ENCODE measurements around the gene SFXN1.

SFXN1 gene

DNA sequence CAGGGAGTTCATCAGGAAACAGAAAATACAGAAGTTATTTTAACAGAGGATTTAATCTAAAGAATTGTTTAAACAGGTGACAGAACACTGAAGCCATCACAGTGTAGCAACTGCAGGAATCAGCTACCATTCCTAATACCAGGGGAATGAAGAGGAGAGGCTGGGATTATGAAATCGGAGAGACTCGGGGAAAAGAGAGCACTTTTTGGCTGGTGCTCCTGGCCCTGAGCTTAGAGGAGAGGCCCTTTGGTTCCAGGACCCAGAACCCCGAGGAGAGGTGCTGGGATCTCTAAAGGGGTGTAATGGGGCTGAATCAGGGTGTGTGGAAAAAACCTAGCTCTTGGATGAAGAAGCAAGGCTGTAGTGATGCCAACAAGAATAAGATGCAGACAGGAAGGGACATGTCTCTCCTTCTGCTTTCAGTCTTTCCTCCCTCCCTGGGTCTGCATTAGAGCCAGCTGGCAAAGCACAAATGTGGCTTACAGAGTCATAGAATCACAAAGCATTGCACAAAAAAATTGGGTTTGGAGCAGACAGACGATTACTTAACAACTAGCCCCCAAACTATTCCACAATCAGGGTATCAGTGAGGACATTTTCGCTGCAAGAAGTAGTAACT is 11.6 kb upstream of the SFXN1 start:
- no peak for DNase-seq

DNA sequence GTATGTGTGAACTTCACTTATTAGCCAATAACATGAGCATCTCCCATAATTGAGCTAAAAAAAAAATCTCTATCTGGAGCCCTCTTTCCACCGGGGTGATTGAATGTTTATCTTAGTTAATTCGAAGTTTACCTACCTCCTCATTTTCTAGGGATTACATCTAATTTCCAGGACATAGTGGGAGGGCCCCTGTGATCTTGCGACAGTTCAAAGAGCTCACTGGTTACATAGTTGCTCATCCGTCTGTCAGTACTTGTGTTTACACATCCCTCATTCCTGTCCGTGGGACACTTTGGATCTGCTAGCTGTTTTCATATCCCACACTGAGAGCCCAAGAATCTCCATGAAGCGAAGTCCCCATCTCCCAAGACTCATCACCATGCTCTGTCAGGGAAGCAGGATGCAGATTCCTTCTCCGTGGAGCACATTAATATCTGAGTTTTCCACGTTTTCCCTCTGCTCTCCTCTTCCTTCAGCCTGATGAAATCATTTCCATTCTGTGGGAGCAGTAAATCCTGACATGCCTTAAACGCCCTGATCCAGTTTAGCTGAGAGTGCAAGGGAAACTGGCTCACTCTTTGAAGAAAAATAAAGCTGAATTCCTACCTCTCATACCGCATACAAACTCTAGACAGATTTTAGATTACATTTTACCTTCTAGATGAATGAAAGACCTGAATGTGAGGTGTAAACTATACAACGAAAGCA is 10.2 kb upstream of the SFXN1 start:
- DNase-seq, result no peak

GRCh38 chr5:175468892-175469291 is 9.5 kb upstream of the SFXN1 start:
- no peak for DNase-seq

DNA sequence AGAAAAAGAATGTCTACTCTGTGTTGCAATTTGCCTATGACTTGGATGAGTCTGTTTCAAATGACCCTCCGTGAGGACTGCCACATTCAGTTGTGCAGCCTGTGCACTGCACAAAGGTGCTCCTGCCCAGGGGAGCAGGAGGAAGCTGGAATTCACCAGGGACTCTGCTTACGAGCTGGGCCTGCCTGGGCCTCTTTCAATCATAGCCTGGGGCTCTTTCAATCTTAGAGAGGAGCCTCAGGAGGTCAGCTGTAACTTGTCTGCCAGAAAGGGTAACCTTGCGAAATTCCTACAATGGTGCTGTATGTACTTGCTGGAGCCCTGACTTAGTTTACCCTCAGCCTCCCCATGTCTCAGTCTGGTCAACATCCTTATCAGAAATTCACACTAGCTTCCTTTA is 8.4 kb upstream of the SFXN1 start:
- no peak for DNase-seq

- no peak for DNase-seq
These were observed 7.6 kb upstream of the SFXN1 start for GRCh38 chr5:175470781-175471180.

- no peak for DNase-seq
These were observed 7.2 kb upstream of the SFXN1 start for GRCh38 chr5:175471196-175471595.

GRCh38 chr5:175471628-175472027 is 6.7 kb upstream of the SFXN1 start:
- DNase-seq, result no peak

- no peak for DNase-seq
These were observed 6.0 kb upstream of the SFXN1 start for GRCh38 chr5:175472378-175472777.

GRCh38 chr5:175475248-175475647 is 3.1 kb upstream of the SFXN1 start:
- DNase-seq, result no peak

GRCh38 chr5:175477440-175477839 is 920 bp upstream of the SFXN1 start:
- no peak for DNase-seq

GRCh38 chr5:175478008-175478383 is 364 bp upstream of the SFXN1 start:
- DNase-seq, result no peak

- DNase-seq, result peak; percentile 32
These were observed 943 bp downstream of the SFXN1 start for GRCh38 chr5:175479125-175479881.

- DNase-seq, result no peak
These were observed 5.0 kb downstream of the SFXN1 start for GRCh38 chr5:175483337-175483736.

DNA sequence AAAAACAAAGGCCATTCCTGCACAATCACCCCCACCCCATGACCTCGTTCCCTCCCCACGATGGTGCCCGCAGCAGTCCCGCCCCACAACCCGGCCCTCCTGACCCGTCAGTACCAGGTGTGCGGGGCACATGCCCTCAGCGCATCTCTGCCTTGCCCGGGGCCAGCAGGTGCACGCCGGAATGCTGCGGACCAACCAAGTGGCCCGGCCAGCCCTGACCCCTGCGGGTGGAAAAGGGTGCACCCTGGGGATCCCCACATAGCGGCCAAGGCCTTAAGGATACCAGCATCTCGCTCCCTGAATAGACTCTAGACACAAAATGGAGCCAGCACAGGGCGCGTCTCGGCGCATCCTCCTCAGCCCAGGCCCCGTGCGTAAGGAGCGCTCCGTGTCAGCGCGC is 6.0 kb downstream of the SFXN1 start:
- DNase-seq, result no peak

DNA sequence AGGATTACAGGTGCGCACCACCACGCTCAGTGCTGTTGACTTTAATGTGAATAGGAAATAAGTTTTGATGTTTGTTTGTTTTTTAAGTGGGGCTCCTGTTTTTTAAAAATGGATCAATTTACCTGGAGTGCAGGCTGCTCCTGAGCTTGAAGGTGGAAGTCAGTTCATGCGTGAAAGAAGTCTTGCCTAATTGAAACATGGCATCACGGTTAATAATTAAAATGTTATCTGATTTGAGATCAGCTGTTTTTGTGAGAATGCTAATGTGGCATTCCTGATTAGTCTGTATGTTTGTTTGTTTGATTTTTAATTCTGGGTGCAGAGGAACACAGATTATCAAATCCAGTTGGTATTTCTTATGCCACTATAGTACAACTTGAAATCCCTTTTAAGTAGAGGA is 6.5 kb downstream of the SFXN1 start:
- no peak for DNase-seq

DNA sequence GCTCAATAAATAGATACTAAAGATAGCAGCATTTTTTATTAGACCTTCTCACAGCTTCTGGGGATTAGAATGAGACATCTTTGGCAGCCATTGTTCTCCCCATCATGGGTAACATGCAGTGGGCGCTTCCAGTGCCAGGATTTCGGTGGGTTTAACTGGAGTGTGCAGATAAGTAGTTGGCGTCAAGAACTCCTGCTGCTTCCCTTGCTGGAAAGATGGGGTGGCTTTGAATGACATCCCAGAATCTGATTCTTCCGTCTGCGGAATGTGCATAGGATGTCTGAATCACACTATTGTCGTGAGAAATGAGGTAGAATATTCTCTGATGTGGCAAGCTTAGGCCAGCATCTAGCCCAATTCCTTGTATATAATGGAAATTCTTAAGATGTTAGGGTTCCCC is 7.3 kb downstream of the SFXN1 start:
- DNase-seq, result no peak

DNA sequence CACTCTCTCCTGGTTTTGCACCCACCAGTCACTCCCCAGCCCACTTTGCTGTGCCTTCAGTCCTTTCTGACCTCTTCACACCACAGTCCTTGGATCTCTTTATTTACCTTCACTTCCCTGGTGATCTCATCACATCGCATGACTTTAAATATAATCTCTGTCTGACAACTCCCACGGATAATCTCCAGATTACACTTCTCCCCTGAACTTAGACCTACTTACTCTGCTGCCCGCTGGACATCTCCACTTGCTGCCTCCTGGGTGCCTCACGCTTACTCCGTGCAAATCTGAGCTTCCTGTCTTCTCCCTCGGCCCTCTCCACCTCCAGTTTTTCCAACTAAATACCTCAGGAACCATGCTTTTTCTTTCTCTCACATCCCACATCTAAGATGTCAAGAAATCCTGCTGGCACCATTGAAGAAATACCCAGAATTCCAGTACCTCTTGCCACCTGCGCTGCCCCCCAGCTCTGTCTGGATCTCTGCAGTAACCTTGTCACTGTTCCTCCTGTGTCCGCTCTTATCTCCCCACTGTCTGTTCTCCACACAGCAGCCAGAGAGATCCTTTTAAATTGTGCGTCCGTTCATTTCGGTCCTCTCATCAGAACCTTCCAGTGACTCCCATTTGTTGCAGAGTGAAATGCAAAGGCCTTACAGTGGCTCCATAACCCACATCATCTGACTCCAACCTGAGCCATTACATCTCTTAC is 9.3 kb downstream of the SFXN1 start:
- no peak for DNase-seq

- no peak for DNase-seq
These were observed 11.5 kb downstream of the SFXN1 start for GRCh38 chr5:175489693-175490443.

- no peak for DNase-seq
These were observed 12.9 kb downstream of the SFXN1 start for GRCh38 chr5:175491223-175491622.

- DNase-seq, result no peak
These were observed 14.9 kb downstream of the SFXN1 start for GRCh38 chr5:175493260-175493659.

DNA sequence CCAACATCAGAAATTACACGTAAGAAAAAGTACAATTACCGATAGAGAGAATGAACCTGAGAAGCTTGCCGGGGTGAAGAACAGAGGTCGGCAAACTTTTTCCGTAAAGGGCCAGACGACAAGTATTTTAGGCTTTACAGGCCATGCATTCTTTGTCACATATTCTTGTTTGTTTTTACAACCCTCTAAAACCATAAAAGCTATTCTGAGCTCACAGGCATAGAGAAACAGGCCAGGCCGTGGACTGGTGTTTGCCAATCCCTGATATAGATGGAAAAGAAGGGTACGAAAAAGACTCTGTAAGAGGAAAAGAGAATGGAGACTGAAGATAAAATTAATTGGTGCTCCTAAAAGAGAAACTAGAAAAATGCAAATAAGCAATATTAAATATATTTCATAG is 15.4 kb downstream of the SFXN1 start:
- DNase-seq, result no peak

GRCh38 chr5:175494264-175495183 is 16.2 kb downstream of the SFXN1 start:
- no peak for DNase-seq

Data from KG1 (cell line).